HL-60/S4 treated with retinoic acid at 250 ng/mL for 4 days and 3 days (cell line): ENCODE data around the gene STON1.

ENCODE experiments used
- in situ Hi-C: fragments of 300-500 bp; cut with MboI; formaldehyde crosslinking; loops from 2 replicates; pipeline ENCODE4 v1.7.0; 2022; ENCODE audit warnings: low sequenced_read_pairs

Gene STON1

GRCh38 chr2:48568547-48568946 is 38.6 kb downstream of the STON1 start:
- in situ Hi-C loops, result no loop called here

GRCh38 chr2:48569433-48569832 is 39.5 kb downstream of the STON1 start:
- in situ Hi-C loops, result no loop called here

- in situ Hi-C loops, result no loop called here
Observed at GRCh38 chr2:48572816-48573215, 42.9 kb downstream of the STON1 start.

- in situ Hi-C loops, result loop anchor here (25.0 kb wide), 1 partner anchor 712 kb away; no protein-coding TSS in a partner anchor
Observed at GRCh38 chr2:48574353-48575287, 44.7 kb downstream of the STON1 start.

- in situ Hi-C loops, result loop anchor here (25.0 kb wide), 1 partner anchor 716 kb away; no protein-coding TSS in a partner anchor
Observed at GRCh38 chr2:48578313-48578712, 48.4 kb downstream of the STON1 start.

GRCh38 chr2:48583961-48584360 is 54.0 kb downstream of the STON1 start:
- in situ Hi-C loops, result loop anchor here (25.0 kb wide), 1 partner anchor 722 kb away; no protein-coding TSS in a partner anchor

- in situ Hi-C loops, result loop anchor here (25.0 kb wide), 1 partner anchor 722 kb away; no protein-coding TSS in a partner anchor
Observed at GRCh38 chr2:48584551-48584950, 54.6 kb downstream of the STON1 start.

GRCh38 chr2:48586433-48586832 is 56.5 kb downstream of the STON1 start:
- in situ Hi-C loops, result loop anchor here (25.0 kb wide), 1 partner anchor 724 kb away; no protein-coding TSS in a partner anchor

- in situ Hi-C loops, result loop anchor here (25.0 kb wide), 1 partner anchor 725 kb away; no protein-coding TSS in a partner anchor
Observed at GRCh38 chr2:48587560-48587959, 57.6 kb downstream of the STON1 start.

- in situ Hi-C loops, result loop anchor here (25.0 kb wide), 1 partner anchor 726 kb away; no protein-coding TSS in a partner anchor
Observed at GRCh38 chr2:48587961-48588360, 58.0 kb downstream of the STON1 start.

- in situ Hi-C loops, result loop anchor here (25.0 kb wide), 1 partner anchor 726 kb away; no protein-coding TSS in a partner anchor
Observed at GRCh38 chr2:48588745-48589144, 58.8 kb downstream of the STON1 start.

- in situ Hi-C loops, result loop anchor here (25.0 kb wide), 1 partner anchor 727 kb away; no protein-coding TSS in a partner anchor
Observed at GRCh38 chr2:48589170-48589767, 59.3 kb downstream of the STON1 start.

- in situ Hi-C loops, result loop anchor here (25.0 kb wide), 1 partner anchor 728 kb away; no protein-coding TSS in a partner anchor
Observed at GRCh38 chr2:48590017-48590416, 60.1 kb downstream of the STON1 start.

GRCh38 chr2:48592067-48592466 is 62.1 kb downstream of the STON1 start:
- in situ Hi-C loops, result loop anchor here (25.0 kb wide), 1 partner anchor 730 kb away; no protein-coding TSS in a partner anchor

- in situ Hi-C loops, result loop anchor here (25.0 kb wide), 1 partner anchor 734 kb away; no protein-coding TSS in a partner anchor
Observed at GRCh38 chr2:48596751-48597150, 66.8 kb downstream of the STON1 start.

- in situ Hi-C loops, result loop anchor here (25.0 kb wide), 1 partner anchor 735 kb away; no protein-coding TSS in a partner anchor
Observed at GRCh38 chr2:48597492-48597891, 67.5 kb downstream of the STON1 start.

GRCh38 chr2:48600204-48600813 is 70.4 kb downstream of the STON1 start:
- in situ Hi-C loops, result no loop called here

- in situ Hi-C loops, result no loop called here
Observed at GRCh38 chr2:48600917-48601316, 71.0 kb downstream of the STON1 start.

GRCh38 chr2:48601349-48601748 is 71.4 kb downstream of the STON1 start:
- in situ Hi-C loops, result no loop called here

GRCh38 chr2:48605482-48606175 is 75.7 kb downstream of the STON1 start:
- in situ Hi-C loops, result no loop called here
